GM23248 (cell line): Measurements from ENCODE around the gene CUTC. TPM values are rescaled to one million over a fixed set of nuclear protein-coding genes. Genes with fewer than 3 reads are reported as not detected.

Source experiments
- DNase-seq: peaks from one replicate; pipeline ENCODE4 v3.0.0-alpha.2; 2015
- H2AFZ ChIP-seq: fragments of 200-600 bp; sonication (generic); 2 replicates; pipeline ENCODE4 v1.6.1; 2016; ENCODE audit warnings: antibody characterized with exemption
- H3F3A ChIP-seq: fragments of 200-600 bp; sonication (generic); 2 replicates; pipeline ENCODE4 v1.6.1; 2016; ENCODE audit warnings: mild to moderate bottlenecking, antibody characterized with exemption, mixed run types; ENCODE audit not compliant: insufficient read depth
- H3K27ac ChIP-seq: fragments of 200-600 bp; sonication (generic); 2 replicates; pipeline ENCODE4 v1.5.1; 2016; ENCODE audit warnings: mild to moderate bottlenecking
- H3K27me3 ChIP-seq: fragments of 200-600 bp; sonication (generic); replicated peaks from 2 replicates; pipeline ENCODE4 v1.6.1; 2016; ENCODE audit warnings: mild to moderate bottlenecking; ENCODE audit not compliant: insufficient read depth
- H3K36me3 ChIP-seq: fragments of 200-600 bp; sonication (generic); 2 replicates; pipeline ENCODE4 v1.6.1; 2016; ENCODE audit warnings: low read depth, mild to moderate bottlenecking
- H3K4me1 ChIP-seq: fragments of 200-600 bp; sonication (generic); 2 replicates; pipeline ENCODE4 v1.6.1; 2016; ENCODE audit warnings: mild to moderate bottlenecking; ENCODE audit not compliant: insufficient read depth
- H3K4me2 ChIP-seq: fragments of 200-600 bp; sonication (generic); one replicate; pipeline ENCODE4 v1.6.1; 2016; ENCODE audit warnings: mild to moderate bottlenecking; ENCODE audit not compliant: unreplicated experiment
- H3K4me3 ChIP-seq: fragments of 200-600 bp; sonication (generic); 2 replicates; pipeline ENCODE4 v1.5.1; 2016; ENCODE audit warnings: mild to moderate bottlenecking
- H3K79me2 ChIP-seq: fragments of 200-600 bp; sonication (generic); 2 replicates; pipeline ENCODE4 v1.6.1; 2016; ENCODE audit warnings: mild to moderate bottlenecking; ENCODE audit not compliant: insufficient read depth
- H3K9ac ChIP-seq: fragments of 200-600 bp; sonication (generic); 2 replicates; pipeline ENCODE4 v1.6.1; 2016; ENCODE audit warnings: mild to moderate bottlenecking
- H3K9me2 ChIP-seq: fragments of 200-600 bp; sonication (generic); 2 replicates; pipeline ENCODE4 v1.6.1; 2016; ENCODE audit warnings: mixed run types, mild to moderate bottlenecking, moderate library complexity; ENCODE audit not compliant: insufficient read depth
- H3K9me3 ChIP-seq: fragments of 200-600 bp; sonication (generic); one replicate; pipeline ENCODE4 v1.6.1; 2017; ENCODE audit warnings: low read depth
- H4K20me1 ChIP-seq: fragments of 200-600 bp; sonication (generic); 2 replicates; pipeline ENCODE4 v1.6.0; 2016; ENCODE audit not compliant: insufficient read depth
- EZH2 ChIP-seq: fragments of 200-600 bp; sonication (generic); IDR thresholded peaks from 2 replicates; pipeline ENCODE4 v1.6.1; 2018; ENCODE audit warnings: antibody characterized with exemption, mild to moderate bottlenecking; ENCODE audit not compliant: insufficient read depth, poor library complexity, severe bottlenecking
- EZH2phosphoT487 ChIP-seq: fragments of 200-600 bp; sonication (generic); IDR thresholded peaks from 2 replicates; pipeline ENCODE4 v1.6.1; 2018; ENCODE audit warnings: antibody characterized with exemption, moderate library complexity, mild to moderate bottlenecking, low read depth; ENCODE audit not compliant: insufficient read depth
- WGBS, 2 experiments: methylation state at CpG; one replicate each; pipeline ENCODE4 v1.1.6; 2015 to 2017; ENCODE audit warnings: low lambda C conversion rate in 2 of 2, low coverage in 1 of 2; ENCODE audit errors: missing lambda C conversion rate in 2 of 2; 5-methylcytosine and 5-hydroxymethylcytosine counted together
- in situ Hi-C: fragments of 300-500 bp; cut with MboI; formaldehyde crosslinking; loops from 2 replicates; pipeline ENCODE4 v1.15.0; 2020
- polyA plus RNA-seq: library from polyadenylated mRNA; unstranded; fragments of >200 nt; fragmentation: Nextera tagmentation; extraction: Ambion mirVana; gene quantifications from 2 replicates; pipeline ENCODE4 v1.2.1, GENCODE V29; 2016
- total RNA-seq: library from RNA; depleted of rRNA; stranded (reverse); fragments of >200 nt; shearing (Covaris generic); gene quantifications from 2 replicates; pipeline ENCODE4 v1.2.3, GENCODE V29; 2014

CUTC gene
- total and polyA plus RNA-seq, 2 experiments from 2014 or later, result 20.9 to 25.7 TPM

- Histone ChIP-seq H3K9ac (peak overlapping the region; percentile 47), H4K20me1 (no peaks in the 10 kb centered on the region), H3K79me2 (0 out of 2 replicates have a peak, but pooled peaks cover 9% of the 10 kb centered on the region), H3K4me1 (peaks cover 33% of the 10 kb centered on the region), H3K27ac (peak overlapping the region; percentile 72), H2AFZ (no peak overlapping the region), H3K4me2 (peak overlapping the region; percentile 11), H3K27me3 (no peaks in the 10 kb centered on the region), H3K4me3 (no peak overlapping the region), H3K9me2 (no peaks in the 10 kb centered on the region), H3F3A (peaks cover 72% of the 10 kb centered on the region), H3K9me3 (no peaks in the 10 kb centered on the region), H3K36me3 (peaks cover 49% of the 10 kb centered on the region)
- in situ Hi-C loops, result no loop called here
- TF ChIP-seq EZH2, result no peak
- TF ChIP-seq EZH2phosphoT487, result no peak
- peak; percentile 53 for DNase-seq
- WGBS, 2 experiments, result 95 to 100% methylated on average over 1 of the region's 1 CpG
These were observed 23.5 kb upstream of the CUTC start for GRCh38 chr10:99708428-99709012.

DNA sequence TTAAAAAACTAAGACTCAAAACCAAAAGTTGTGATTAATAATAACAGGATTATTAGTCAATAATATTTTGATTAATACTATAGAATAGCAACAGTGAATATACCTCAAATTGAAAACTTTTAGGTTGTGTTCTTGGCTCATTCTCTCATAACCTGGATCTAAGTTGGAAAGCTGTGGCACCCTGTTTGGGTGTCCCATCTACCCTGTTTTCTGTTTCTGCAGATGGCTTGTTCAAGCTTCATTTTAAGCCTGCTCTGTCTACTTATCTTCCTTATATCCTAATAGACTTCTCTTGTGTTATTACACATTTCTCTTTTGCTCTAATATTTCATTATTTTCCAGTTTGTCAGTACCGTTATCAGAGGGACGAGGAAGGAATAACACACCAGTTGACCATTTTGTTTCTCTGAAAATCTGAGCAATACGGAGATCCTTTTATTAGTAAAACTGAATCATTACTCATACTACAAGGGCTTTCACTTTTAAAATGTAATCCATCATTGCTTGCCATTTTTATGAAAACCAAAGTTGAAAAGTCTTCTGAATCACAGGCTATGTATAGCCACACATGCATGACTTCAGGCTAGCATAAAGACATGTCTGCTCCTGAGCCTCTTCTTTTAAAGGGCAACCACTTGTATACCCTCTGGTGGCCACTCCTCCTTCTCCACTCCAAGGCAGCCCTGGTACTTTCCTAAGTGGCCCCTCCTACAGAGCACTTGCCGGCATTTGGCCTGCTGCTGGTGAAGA lies 22.4 kb upstream of the CUTC start:
- Histone ChIP-seq H2AFZ (no peak overlapping the region), H3K4me2 (peak overlapping the region; percentile 47), H3K9ac (peak overlapping the region; percentile 47), H3K27me3 (no peaks in the 10 kb centered on the region), H3K4me1 (peaks cover 33% of the 10 kb centered on the region), H3K9me2 (no peaks in the 10 kb centered on the region), H3F3A (peaks cover 81% of the 10 kb centered on the region), H3K79me2 (0 out of 2 replicates have a peak, but pooled peaks cover 9% of the 10 kb centered on the region), H3K36me3 (peaks cover 53% of the 10 kb centered on the region), H3K4me3 (no peak overlapping the region), H3K27ac (peak overlapping the region; percentile 72), H3K9me3 (no peaks in the 10 kb centered on the region), H4K20me1 (no peaks in the 10 kb centered on the region)
- TF ChIP-seq EZH2phosphoT487 (no peak), EZH2 (no peak)
- WGBS, 2 experiments, result 37 to 39% methylated on average over 4 of the region's 4 CpGs
- DNase-seq, result peak; percentile 73
- in situ Hi-C loops, result loop anchor here (10.0 kb wide), 2 partner anchors 75 to 275 kb away; partner anchors contain the start of gene GOT1

GRCh38 chr10:99711129-99711719 lies 20.8 kb upstream of the CUTC start:
- Histone ChIP-seq H3K4me3 (no peak overlapping the region), H3K79me2 (0 out of 2 replicates have a peak, but pooled peaks cover 9% of the 10 kb centered on the region), H3K4me2 (no peak overlapping the region), H3K36me3 (peaks cover 47% of the 10 kb centered on the region), H3K9ac (peak overlapping the region; percentile 36; the same call in 1 of the 2 replicates), H3K9me2 (no peaks in the 10 kb centered on the region), H4K20me1 (no peaks in the 10 kb centered on the region), H3K27me3 (no peaks in the 10 kb centered on the region), H3K9me3 (no peaks in the 10 kb centered on the region), H3K4me1 (peaks cover 33% of the 10 kb centered on the region), H3F3A (peaks cover 83% of the 10 kb centered on the region), H3K27ac (peak overlapping the region; percentile 72), H2AFZ (no peak overlapping the region)
- in situ Hi-C loops, result loop anchor here (10.0 kb wide), 2 partner anchors 76 to 276 kb away; partner anchors contain the start of gene GOT1
- DNase-seq, result peak; percentile 87
- TF ChIP-seq EZH2, result no peak
- no peak for TF ChIP-seq EZH2phosphoT487

DNA sequence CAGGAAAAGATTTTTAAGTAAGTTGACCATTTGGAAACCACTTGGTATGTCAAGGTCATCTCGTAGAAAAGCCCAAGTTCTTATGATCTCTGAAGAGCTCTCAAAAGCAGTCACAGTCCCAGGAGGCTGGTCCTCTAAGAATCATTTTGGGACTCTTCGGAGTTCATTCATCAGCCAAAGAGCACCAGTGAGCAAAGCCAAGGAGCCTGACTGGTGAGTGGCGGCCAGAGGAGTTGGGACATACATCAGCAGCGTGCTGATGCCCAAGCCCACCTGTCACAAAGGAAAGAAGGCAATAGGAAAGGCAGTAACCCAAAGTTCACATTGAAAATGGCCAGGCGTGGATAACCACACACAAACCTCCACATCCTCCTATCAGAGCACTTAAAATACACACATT lies 17.6 kb upstream of the CUTC start:
- H3K4me2 ChIP-seq, result no peak overlapping the region
- peaks cover 53% of the 10 kb centered on the region for H3F3A ChIP-seq
- peaks cover 15% of the 10 kb centered on the region for H3K4me1 ChIP-seq
- no peak for TF ChIP-seq EZH2
- TF ChIP-seq EZH2phosphoT487, result no peak
- no peak overlapping the region for H3K27ac ChIP-seq
- H3K9ac ChIP-seq, result no peak overlapping the region
- H3K9me3 ChIP-seq, result no peaks in the 10 kb centered on the region
- no peaks in the 10 kb centered on the region for H3K9me2 ChIP-seq
- H2AFZ ChIP-seq, result no peak overlapping the region
- WGBS, 2 experiments, result 85 to 88% methylated on average over 5 of the region's 5 CpGs
- H4K20me1 ChIP-seq, result no peaks in the 10 kb centered on the region
- in situ Hi-C loops, result loop anchor here (10.0 kb wide), 2 partner anchors 80 to 280 kb away; partner anchors contain the start of gene GOT1
- H3K36me3 ChIP-seq, result peaks cover 53% of the 10 kb centered on the region
- H3K4me3 ChIP-seq, result no peak overlapping the region
- no peaks in the 10 kb centered on the region for H3K27me3 ChIP-seq
- no peaks in the 10 kb centered on the region for H3K79me2 ChIP-seq
- DNase-seq, result no peak
